ENCODE data around the gene MTA3. TPM values are rescaled to one million over a fixed set of nuclear protein-coding genes. Genes with fewer than 3 reads are reported as not detected.

The MTA3 gene
- total and polyA plus RNA-seq, 2 donors (not counting 1 experiment from before 2014, with no cell fraction given) = 31.0 to 47.7 TPM

DNA sequence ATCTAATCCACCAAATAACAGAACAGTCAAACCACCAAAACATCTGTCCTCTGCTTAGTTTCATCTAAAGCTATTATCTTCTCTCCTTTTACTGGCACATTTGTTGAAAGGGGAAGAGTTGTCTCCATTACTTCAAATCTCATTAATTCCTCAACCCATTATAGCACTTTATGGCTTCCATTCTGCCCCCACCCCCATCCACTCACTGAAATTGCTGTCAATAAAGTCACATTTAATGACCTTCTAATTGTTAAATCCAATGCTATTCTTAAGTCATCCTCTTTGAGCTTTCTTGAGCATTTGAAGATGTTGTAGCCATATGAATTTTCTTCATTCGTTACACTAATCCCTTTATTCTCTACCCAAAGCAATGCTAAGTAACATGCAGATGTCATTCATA lies 190.3 kb downstream of the MTA3 start:
- Histone ChIP-seq H3K9ac (ENCODE audit: insufficient read depth, low read length) (no peak overlapping the region), H4K20me1 (ENCODE audit: control insufficient read depth, extremely low read depth, insufficient read depth, low read length) (no peaks in the 10 kb centered on the region), H2AFZ (ENCODE audit: low read length) (no peak overlapping the region), H3K27ac (ENCODE audit: insufficient read depth, low read length) (no peak overlapping the region), H3K4me2 (ENCODE audit: extremely low read depth, insufficient read depth, low read length) (no peak overlapping the region), H3K27me3 (ENCODE audit: control insufficient read depth, insufficient read depth, low read length) (no peaks in the 10 kb centered on the region), H3K79me2 (ENCODE audit: control insufficient read depth, insufficient read depth, low read length) (no peaks in the 10 kb centered on the region), H3K36me3 (ENCODE audit: control insufficient read depth, insufficient read depth, low read length) (no peaks in the 10 kb centered on the region), H3K4me1 (ENCODE audit: control insufficient read depth, extremely low read depth, insufficient read depth, low read length) (no peaks in the 10 kb centered on the region), H3K9me3 (ENCODE audit: control insufficient read depth, insufficient read depth, low read depth, low read length) (no peaks in the 10 kb centered on the region), H3K4me3 (replicated peaks in 1 of 4; ENCODE audit: control extremely low read depth in 1 of 4, insufficient read depth in 1 of 4, low read depth in 3 of 4, low read length in 4 of 4) (no peak overlapping the region)
- TF ChIP-seq, protein P1, sequence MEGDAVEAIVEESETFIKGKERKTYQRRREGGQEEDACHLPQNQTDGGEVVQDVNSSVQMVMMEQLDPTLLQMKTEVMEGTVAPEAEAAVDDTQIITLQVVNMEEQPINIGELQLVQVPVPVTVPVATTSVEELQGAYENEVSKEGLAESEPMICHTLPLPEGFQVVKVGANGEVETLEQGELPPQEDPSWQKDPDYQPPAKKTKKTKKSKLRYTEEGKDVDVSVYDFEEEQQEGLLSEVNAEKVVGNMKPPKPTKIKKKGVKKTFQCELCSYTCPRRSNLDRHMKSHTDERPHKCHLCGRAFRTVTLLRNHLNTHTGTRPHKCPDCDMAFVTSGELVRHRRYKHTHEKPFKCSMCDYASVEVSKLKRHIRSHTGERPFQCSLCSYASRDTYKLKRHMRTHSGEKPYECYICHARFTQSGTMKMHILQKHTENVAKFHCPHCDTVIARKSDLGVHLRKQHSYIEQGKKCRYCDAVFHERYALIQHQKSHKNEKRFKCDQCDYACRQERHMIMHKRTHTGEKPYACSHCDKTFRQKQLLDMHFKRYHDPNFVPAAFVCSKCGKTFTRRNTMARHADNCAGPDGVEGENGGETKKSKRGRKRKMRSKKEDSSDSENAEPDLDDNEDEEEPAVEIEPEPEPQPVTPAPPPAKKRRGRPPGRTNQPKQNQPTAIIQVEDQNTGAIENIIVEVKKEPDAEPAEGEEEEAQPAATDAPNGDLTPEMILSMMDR (conservative IDR thresholded peaks at IDR 0.05 in 1 of 2, IDR thresholded peaks at IDR 0.05 in 1 of 2; ENCODE audit: low read depth in 1 of 2, low read length in 2 of 2) = no peak
- TF ChIP-seq EZH2 (IDR thresholded peaks at IDR 0.05; ENCODE audit: low read length, missing control alignments) = no peak
- DNase-seq (ENCODE audit: low read depth in 2 of 2) = no peak

DNA sequence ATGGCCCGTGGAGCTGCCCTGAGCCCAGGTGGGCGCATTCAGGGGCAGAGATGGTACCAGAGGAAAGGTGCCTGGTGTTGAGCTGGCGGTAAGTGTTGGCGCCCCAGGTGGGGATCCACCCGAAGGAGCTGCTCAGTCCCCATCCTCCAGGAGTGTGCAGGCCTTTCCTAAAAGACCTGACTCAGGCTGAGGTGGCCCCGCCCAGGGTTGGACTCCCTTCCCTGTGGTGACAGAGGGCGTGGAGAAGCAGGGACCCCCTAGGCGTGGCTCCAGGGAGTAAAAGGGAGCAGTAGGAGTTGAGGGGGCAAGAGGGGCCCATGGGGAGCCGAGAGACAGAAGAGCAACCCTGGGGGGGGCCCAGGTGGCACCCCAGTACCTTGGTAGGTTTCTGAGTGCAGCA lies 193.1 kb downstream of the MTA3 start:
- no peaks in the 10 kb centered on the region for H3K36me3 ChIP-seq (ENCODE audit: control insufficient read depth, insufficient read depth, low read length)
- no peak overlapping the region for H3K4me2 ChIP-seq (ENCODE audit: extremely low read depth, insufficient read depth, low read length)
- H3K4me1 ChIP-seq (ENCODE audit: control insufficient read depth, extremely low read depth, insufficient read depth, low read length) = no peaks in the 10 kb centered on the region
- no peak overlapping the region for H2AFZ ChIP-seq (ENCODE audit: low read length)
- no peaks in the 10 kb centered on the region for H4K20me1 ChIP-seq (ENCODE audit: control insufficient read depth, extremely low read depth, insufficient read depth, low read length)
- H3K9me3 ChIP-seq (ENCODE audit: control insufficient read depth, insufficient read depth, low read depth, low read length) = no peaks in the 10 kb centered on the region
- DNase-seq (ENCODE audit: low read depth in 2 of 2) = no peak
- no peaks in the 10 kb centered on the region for H3K79me2 ChIP-seq (ENCODE audit: control insufficient read depth, insufficient read depth, low read length)
- no peak overlapping the region for H3K9ac ChIP-seq (ENCODE audit: insufficient read depth, low read length)
- no peaks in the 10 kb centered on the region for H3K27me3 ChIP-seq (ENCODE audit: control insufficient read depth, insufficient read depth, low read length)
- TF ChIP-seq, protein P1 (conservative IDR thresholded peaks at IDR 0.05 in 1 of 2, IDR thresholded peaks at IDR 0.05 in 1 of 2; ENCODE audit: low read depth in 1 of 2, low read length in 2 of 2) = no peak
- TF ChIP-seq EZH2 (IDR thresholded peaks at IDR 0.05; ENCODE audit: low read length, missing control alignments) = no peak
- no peak overlapping the region for H3K27ac ChIP-seq (ENCODE audit: insufficient read depth, low read length)
- no peak overlapping the region for H3K4me3 ChIP-seq (replicated peaks in 1 of 4; ENCODE audit: control extremely low read depth in 1 of 4, insufficient read depth in 1 of 4, low read depth in 3 of 4, low read length in 4 of 4)

DNA sequence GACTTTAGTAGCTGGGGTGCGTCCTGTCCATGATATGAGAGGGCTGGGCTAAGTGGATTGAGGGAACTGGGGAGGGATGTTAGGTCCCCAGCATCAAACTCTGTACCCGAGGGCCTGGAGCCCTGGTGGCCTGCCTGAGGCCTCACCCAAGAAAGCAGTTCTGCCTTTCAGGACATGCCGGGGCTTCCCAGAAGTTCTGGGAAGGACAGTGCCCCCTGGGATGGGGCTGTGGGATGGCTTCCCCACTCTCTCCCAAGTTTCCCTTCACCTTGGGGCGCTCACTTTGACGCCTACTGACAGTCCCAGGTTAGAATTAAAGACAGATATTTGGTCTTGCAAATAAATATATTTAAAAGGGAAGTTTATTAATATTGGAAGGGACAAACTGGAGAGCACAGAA lies 193.7 kb downstream of the MTA3 start:
- no peaks in the 10 kb centered on the region for H3K27me3 ChIP-seq (ENCODE audit: control insufficient read depth, insufficient read depth, low read length)
- no peaks in the 10 kb centered on the region for H4K20me1 ChIP-seq (ENCODE audit: control insufficient read depth, extremely low read depth, insufficient read depth, low read length)
- H3K79me2 ChIP-seq (ENCODE audit: control insufficient read depth, insufficient read depth, low read length) = no peaks in the 10 kb centered on the region
- no peak overlapping the region for H2AFZ ChIP-seq (ENCODE audit: low read length)
- H3K9me3 ChIP-seq (ENCODE audit: control insufficient read depth, insufficient read depth, low read depth, low read length) = no peaks in the 10 kb centered on the region
- H3K36me3 ChIP-seq (ENCODE audit: control insufficient read depth, insufficient read depth, low read length) = no peaks in the 10 kb centered on the region
- no peak overlapping the region for H3K9ac ChIP-seq (ENCODE audit: insufficient read depth, low read length)
- DNase-seq (ENCODE audit: low read depth in 2 of 2) = no peak
- H3K4me2 ChIP-seq (ENCODE audit: extremely low read depth, insufficient read depth, low read length) = no peak overlapping the region
- H3K4me3 ChIP-seq (replicated peaks in 1 of 4; ENCODE audit: control extremely low read depth in 1 of 4, insufficient read depth in 1 of 4, low read depth in 3 of 4, low read length in 4 of 4) = no peak overlapping the region
- TF ChIP-seq, protein P1 (conservative IDR thresholded peaks at IDR 0.05 in 1 of 2, IDR thresholded peaks at IDR 0.05 in 1 of 2; ENCODE audit: low read depth in 1 of 2, low read length in 2 of 2) = no peak
- no peak for TF ChIP-seq EZH2 (IDR thresholded peaks at IDR 0.05; ENCODE audit: low read length, missing control alignments)
- H3K4me1 ChIP-seq (ENCODE audit: control insufficient read depth, extremely low read depth, insufficient read depth, low read length) = no peaks in the 10 kb centered on the region
- no peak overlapping the region for H3K27ac ChIP-seq (ENCODE audit: insufficient read depth, low read length)

Measured in fibroblast of lung (primary cell).